Effector memory CD8-positive, alpha-beta T cell (primary cell): Measurements from ENCODE around the gene ATP13A2.
A peak's percentile ranks its signal among the peaks of the same experiment; 100 is the strongest.

Experiments used
- ATAC-seq: fragments of 150-1000 bp; cut with Tn5 transposase; replicated peaks from 2 replicates; pipeline ENCODE4 v1.10.0; 2021; ENCODE audit warnings: mild to moderate bottlenecking, moderate library complexity
- DNase-seq, 3 experiments: peaks; one replicate each; pipeline ENCODE4 v3.0.0; 2021
- H3K27ac Mint-ChIP-seq, 2 donors: one replicate each; pipeline ENCODE4 v1.8.0; 2022; ENCODE audit warnings: mild to moderate bottlenecking in 2 of 2, mixed read lengths in 2 of 2, moderate library complexity in 2 of 2
- H3K27me3 Mint-ChIP-seq, 2 donors: one replicate each; pipeline ENCODE4 v1.8.0; 2022; ENCODE audit warnings: mixed read lengths in 2 of 2
- H3K36me3 Mint-ChIP-seq: one replicate; pipeline ENCODE4 v1.8.0; 2022; ENCODE audit warnings: mild to moderate bottlenecking, moderate library complexity, mixed read lengths; ENCODE audit not compliant: insufficient read depth
- H3K4me1 Mint-ChIP-seq, 2 donors: one replicate each; pipeline ENCODE4 v1.8.0; 2022; ENCODE audit warnings: low read depth in 2 of 2, mixed read lengths in 2 of 2
- H3K4me3 Mint-ChIP-seq, 2 donors: one replicate each; pipeline ENCODE4 v1.8.0; 2022; ENCODE audit warnings: mild to moderate bottlenecking in 2 of 2, mixed read lengths in 2 of 2, moderate library complexity in 2 of 2
- H3K9me3 Mint-ChIP-seq, 2 donors: one replicate each; pipeline ENCODE4 v1.8.0; 2022; ENCODE audit warnings: mixed read lengths in 2 of 2

The ATP13A2 gene

DNA sequence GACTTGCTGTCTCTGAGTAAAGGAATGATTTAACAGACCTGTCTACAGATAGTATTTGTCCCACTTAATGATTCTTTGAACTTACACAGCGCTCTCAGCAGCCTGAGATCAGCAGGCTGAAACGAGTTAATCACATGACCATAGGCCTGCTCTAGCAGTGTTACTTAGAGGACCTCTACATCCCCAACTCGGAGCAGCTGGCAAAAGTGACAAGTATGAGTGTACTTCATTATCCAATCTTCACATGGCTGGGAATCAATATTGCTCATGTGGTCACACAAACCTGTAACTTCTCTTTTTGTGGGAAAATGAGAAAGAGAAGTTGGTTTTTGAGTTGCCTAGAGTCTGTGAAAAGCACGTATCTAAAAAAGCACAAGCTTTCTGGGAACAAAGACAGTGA lies 11.4 kb upstream of the ATP13A2 start:
- peak overlapping the region in 1 of 2 donors; percentile 9 for H3K27ac Mint-ChIP-seq
- H3K36me3 Mint-ChIP-seq = peaks cover 74% of the 10 kb centered on the region
- no peak overlapping the region for H3K4me3 Mint-ChIP-seq
- ATAC-seq = no peak
- H3K9me3 Mint-ChIP-seq = no peaks in the 10 kb centered on the region
- no peaks in the 10 kb centered on the region for H3K4me1 Mint-ChIP-seq
- H3K27me3 Mint-ChIP-seq = no peaks in the 10 kb centered on the region
- DNase-seq = no peak

DNA sequence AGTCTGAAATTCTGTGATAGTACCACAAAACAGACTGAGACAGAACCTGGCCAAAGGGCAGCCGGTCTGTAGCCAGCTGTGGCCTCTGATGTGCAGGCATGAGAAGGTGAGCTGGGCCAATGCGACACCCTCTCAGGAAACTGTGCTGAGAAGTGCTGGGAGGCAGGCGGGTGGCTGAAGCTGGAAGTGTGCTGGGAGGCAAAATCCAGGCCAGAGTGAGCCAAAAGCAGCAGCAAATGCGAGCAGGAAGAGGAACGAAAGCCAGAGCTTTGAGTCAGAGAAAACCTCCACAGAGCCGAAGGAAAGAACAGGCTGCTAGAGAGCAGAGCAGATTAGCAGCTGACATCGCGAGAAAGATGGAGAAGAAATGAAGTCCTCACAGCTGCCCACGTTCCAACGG lies 10.2 kb upstream of the ATP13A2 start:
- H3K27ac Mint-ChIP-seq = no peak overlapping the region
- ATAC-seq (no peak), DNase-seq (no peak)
- no peaks in the 10 kb centered on the region for H3K4me1 Mint-ChIP-seq
- H3K4me3 Mint-ChIP-seq = no peak overlapping the region
- peaks cover 73% of the 10 kb centered on the region for H3K36me3 Mint-ChIP-seq
- no peaks in the 10 kb centered on the region for H3K9me3 Mint-ChIP-seq
- H3K27me3 Mint-ChIP-seq = no peaks in the 10 kb centered on the region

DNA sequence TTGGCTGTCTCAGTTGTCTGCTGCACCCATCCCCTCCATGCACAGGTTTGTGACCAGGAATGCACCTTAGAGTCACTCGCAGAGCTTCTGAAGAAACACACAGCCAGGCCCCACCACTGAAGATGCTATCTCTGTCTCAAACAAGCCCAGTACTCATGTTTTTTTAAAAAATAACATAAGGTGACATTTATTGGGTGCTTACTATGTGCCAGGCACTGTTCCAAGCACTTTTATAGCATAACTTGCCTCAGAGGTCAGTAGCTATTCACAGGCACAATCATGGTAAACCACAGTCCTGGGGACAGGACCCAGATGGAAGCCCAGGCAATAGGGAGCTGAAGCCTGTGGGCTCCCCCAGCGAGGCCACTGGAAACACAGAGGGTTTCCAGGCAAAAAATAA lies 8.8 kb upstream of the ATP13A2 start:
- Mint-ChIP-seq H3K27me3 (no peaks in the 10 kb centered on the region), H3K4me3 (no peak overlapping the region), H3K4me1 (no peaks in the 10 kb centered on the region), H3K27ac (no peak overlapping the region), H3K36me3 (peaks cover 63% of the 10 kb centered on the region), H3K9me3 (no peaks in the 10 kb centered on the region)
- ATAC-seq (no peak), DNase-seq (no peak)

DNA sequence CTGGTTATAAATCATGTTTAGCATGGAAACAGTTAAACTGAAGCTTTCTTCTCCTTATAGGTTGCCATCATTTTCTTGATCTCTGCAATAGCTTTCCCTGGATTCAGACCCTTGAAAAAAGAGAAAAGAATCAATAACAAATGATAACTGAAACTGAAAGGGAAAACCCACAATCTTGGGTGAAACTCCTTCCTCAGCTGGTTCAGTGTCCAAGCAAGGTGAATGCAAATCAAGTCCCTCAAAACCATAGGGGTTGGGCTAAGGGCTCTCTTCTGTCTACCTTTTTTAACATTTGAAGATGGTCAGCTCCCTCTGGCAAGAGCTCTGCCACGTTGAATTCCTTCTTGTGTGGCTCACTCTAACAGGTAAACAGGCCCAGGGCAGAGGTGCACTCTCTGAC lies 7.1 kb upstream of the ATP13A2 start:
- H3K4me1 Mint-ChIP-seq = no peaks in the 10 kb centered on the region
- no peak for ATAC-seq
- no peaks in the 10 kb centered on the region for H3K9me3 Mint-ChIP-seq
- no peak overlapping the region for H3K4me3 Mint-ChIP-seq
- H3K36me3 Mint-ChIP-seq = peaks cover 47% of the 10 kb centered on the region
- no peak overlapping the region for H3K27ac Mint-ChIP-seq
- no peak for DNase-seq
- H3K27me3 Mint-ChIP-seq = no peaks in the 10 kb centered on the region

DNA sequence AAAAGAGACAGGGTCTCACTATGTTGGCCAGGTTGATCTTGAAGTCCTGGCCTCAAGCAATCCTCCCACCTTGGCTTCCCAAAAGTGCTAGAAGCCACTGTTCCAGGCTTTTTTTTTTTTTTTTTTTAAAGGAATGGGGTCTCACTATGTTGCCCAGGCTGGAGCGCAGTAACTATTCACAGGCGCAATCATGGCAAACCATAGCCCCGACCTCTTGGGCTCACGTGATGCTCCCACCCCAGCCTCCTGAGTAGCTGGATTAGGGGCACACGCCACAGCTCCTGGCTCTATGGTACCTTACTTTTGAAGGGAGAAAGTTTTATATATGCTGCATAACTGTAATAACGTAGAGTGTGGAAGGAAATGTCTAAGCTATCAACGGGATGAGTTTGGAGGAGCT lies 5.7 kb upstream of the ATP13A2 start:
- Mint-ChIP-seq H3K4me1 (peaks cover 0 to 1% of the 10 kb centered on the region in 2 donors), H3K27ac (no peak overlapping the region), H3K36me3 (peaks cover 42% of the 10 kb centered on the region), H3K27me3 (no peaks in the 10 kb centered on the region), H3K4me3 (no peak overlapping the region), H3K9me3 (no peaks in the 10 kb centered on the region)
- ATAC-seq (no peak), DNase-seq (no peak)

DNA sequence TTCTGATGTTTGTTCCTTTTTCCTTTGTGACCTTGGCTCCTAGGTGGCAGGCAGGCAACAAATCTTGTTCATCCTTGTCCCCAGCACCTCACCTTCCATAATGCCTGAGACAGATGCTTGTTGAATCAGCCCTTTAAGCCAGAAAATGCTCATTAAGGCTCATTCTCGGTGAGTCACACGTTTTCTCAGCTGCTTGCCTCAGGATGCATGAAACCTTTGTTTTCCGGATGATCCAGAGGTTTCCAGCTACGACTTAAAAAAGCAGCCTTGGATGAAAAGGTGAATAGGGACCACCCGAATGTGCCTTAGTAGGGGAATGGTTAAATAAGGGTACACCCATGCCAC lies 4.6 kb upstream of the ATP13A2 start:
- DNase-seq (no peak), ATAC-seq (no peak)
- Mint-ChIP-seq H3K4me1 (peaks cover 6 to 8% of the 10 kb centered on the region in 2 donors), H3K36me3 (peaks cover 35% of the 10 kb centered on the region), H3K27me3 (no peaks in the 10 kb centered on the region), H3K4me3 (no peak overlapping the region), H3K9me3 (no peaks in the 10 kb centered on the region), H3K27ac (no peak overlapping the region)

DNA sequence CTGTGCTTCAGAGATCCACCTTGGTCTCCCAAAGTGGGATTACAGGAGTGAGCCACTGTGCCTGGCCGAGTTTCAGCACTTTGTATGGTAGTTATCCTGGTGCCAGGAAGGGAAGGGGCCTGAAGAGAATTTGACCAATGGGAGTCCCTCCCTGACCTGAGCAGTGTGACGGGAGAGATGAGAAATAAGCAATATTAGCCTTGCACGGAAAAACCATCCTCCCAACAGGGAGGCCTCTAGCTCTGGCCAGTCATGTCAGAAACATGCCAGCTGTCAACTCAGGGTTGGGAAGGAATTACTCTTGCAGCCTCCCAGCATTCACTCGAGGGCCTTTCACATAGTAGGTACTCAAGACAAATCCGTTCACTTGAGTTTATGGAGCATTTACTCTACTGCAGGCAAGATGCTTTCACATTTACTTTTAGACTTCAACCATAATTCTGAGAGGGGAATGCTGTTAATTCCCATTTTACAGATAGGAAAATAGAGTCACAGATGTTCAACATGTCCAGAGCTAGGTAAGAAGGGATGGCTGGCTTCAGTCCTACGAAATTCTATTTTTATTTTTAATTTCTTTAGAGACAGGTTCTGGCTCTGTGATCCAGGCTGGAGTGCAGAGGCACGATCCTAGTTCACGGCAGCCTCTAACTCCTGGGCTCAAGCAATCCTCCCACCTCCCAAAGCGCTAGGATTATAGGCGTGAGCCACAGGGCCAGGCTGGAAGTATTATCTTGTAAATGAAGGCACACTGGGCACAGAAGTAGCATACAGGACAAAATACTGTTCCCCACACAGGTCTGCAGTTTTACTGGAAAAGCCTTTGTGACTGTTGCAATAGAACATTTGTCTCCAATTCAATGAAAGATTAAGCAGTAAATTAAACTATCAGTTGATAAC lies 3.2 kb upstream of the ATP13A2 start:
- ATAC-seq (no peak), DNase-seq (no peak)
- Mint-ChIP-seq H3K4me3 (no peak overlapping the region), H3K9me3 (no peaks in the 10 kb centered on the region), H3K4me1 (peaks cover 12 to 16% of the 10 kb centered on the region in 2 donors), H3K27ac (no peak overlapping the region), H3K27me3 (no peaks in the 10 kb centered on the region), H3K36me3 (peaks cover 23% of the 10 kb centered on the region)

DNA sequence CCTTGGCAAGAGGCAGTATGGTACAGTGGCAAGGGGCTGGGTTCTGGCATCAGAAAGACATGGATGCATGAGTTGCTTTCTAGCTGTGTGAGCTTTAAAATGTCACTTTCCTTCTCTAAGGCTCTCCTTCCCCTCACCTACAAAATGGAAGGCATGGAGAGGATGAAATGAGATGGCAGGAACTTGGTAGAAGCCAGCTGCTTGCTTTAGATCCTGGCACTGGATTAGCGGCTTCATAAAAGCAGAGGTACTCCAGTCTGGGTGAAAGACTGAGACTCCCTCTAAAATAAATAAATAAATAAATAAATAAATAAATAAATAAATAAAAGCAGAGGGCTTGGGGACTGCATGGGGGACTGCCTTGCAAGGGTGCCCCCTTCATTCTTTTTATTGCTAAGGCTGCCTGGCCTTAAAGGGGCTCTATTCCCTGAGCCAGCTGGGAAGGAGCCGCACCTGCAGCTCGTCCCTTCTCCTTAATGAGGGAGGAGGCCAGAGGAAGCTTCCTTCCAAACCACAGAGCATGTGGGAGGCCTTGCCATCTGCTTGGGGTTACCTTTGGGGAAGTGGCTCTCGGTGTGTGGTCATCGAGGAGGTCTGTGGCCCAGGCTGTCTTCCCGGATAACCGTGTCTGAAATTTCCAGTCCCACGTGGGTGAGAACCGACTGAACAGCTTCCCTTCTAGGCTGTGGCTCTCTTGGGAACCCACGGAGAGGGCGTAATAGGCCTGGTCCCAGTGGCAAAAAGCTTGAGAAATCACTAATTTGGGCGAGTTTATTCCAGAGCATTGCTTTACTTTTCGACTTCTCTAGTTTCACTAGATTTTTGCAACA lies 2.0 kb upstream of the ATP13A2 start:
- H3K36me3 Mint-ChIP-seq = peaks cover 16% of the 10 kb centered on the region
- no peak overlapping the region for H3K4me3 Mint-ChIP-seq
- H3K27me3 Mint-ChIP-seq = no peaks in the 10 kb centered on the region
- peaks cover 12 to 16% of the 10 kb centered on the region in 2 donors for H3K4me1 Mint-ChIP-seq
- H3K9me3 Mint-ChIP-seq = no peaks in the 10 kb centered on the region
- no peak overlapping the region for H3K27ac Mint-ChIP-seq
- ATAC-seq (no peak), DNase-seq (no peak)

DNA sequence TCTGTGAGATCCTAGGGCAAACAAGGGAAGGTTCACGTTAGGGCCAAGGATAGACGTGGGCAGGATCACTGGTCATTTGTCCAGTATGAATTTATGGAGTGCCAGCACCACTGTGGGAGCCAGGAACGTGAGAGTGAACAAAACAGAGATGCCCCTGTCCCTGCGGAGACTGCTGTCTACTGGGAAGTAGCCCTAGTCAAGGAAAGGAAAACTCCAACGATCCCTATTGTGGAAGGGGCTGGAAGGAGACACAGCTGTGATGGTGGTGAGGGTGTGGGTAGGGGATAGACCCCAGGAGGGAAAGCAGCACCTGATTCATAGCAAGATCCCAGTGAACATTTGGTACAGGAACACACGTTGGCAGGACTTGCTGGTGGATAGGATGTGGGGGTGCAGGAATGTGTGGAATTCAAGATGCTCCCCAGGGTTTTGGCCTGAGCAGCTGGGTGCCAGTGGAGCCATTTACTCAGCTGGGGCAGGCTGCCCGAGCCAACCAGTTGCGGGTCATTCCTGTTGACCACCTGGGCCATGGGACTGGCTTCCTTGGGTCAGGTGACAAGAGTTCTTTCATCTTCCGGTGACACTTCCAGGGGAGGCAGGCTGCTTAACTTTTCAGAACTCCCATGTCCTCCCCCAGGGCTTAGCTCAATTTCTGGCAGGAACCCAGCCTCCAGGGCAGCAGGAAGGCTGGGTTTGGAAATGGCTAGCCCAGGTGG lies 1.2 kb upstream of the ATP13A2 start:
- DNase-seq = no peak
- H3K4me3 Mint-ChIP-seq = no peak overlapping the region

DNA sequence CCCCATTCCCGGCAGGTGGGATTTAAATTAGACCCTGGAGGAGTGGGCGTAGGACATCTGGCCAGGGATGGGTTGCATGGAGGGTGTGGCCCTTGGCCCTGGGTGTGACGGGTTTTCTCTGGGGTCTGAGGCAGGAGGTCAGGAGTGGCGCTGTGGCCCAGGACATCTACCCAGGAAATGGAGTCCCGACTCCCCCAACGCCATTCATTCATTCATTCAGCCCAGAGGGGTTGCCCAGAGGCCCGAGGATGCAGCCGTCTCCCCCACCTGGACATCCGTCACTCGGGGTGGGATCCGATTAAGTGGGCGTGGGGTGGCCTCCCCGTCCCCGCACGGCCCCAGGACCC lies 663 bp downstream of the ATP13A2 start:
- Mint-ChIP-seq H3K36me3 (peaks cover 3% of the 10 kb centered on the region), H3K27me3 (no peaks in the 10 kb centered on the region), H3K4me1 (peaks cover 19 to 21% of the 10 kb centered on the region in 2 donors), H3K4me3 (peak overlapping the region; percentile 81 to 86), H3K9me3 (no peaks in the 10 kb centered on the region), H3K27ac (peak overlapping the region; percentile 85 to 86)
- DNase-seq (no peak), ATAC-seq (no peak)

More for the DNA sequence above, 1.2 kb upstream of the ATP13A2 start:
- Mint-ChIP-seq H3K9me3 (no peaks in the 10 kb centered on the region), H3K27ac (peak overlapping the region in 1 of 2 donors; percentile 59), H3K4me1 (peaks cover 16 to 17% of the 10 kb centered on the region in 2 donors), H3K27me3 (no peaks in the 10 kb centered on the region), H3K36me3 (peaks cover 10% of the 10 kb centered on the region)
- ATAC-seq = no peak

DNA sequence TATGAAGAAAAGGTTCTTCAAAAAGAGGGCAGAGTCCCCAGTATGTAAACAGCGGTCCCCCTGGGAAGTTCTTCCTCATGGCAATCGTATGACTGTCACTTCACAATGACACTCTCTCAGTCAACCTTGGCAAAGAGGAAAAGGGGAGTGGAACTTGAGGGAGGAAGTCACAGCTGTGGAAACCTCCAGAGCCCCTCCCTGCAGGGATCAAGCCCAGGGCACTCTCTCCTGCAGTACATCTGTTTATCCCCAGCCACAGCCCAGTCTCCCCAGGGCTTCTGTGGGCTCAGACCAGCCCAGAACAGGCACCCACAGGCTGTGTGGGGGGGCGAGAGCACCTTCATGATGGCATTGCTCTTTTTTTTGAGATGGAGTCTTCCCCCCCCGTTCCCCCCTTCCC lies 2.0 kb downstream of the ATP13A2 start:
- Mint-ChIP-seq H3K9me3 (no peaks in the 10 kb centered on the region), H3K4me3 (peak overlapping the region; percentile 13 to 86), H3K36me3 (peaks cover 11% of the 10 kb centered on the region), H3K4me1 (peaks cover 19 to 21% of the 10 kb centered on the region in 2 donors), H3K27me3 (no peaks in the 10 kb centered on the region), H3K27ac (peak overlapping the region in 1 of 2 donors; percentile 86)
- no peak for DNase-seq
- no peak for ATAC-seq

DNA sequence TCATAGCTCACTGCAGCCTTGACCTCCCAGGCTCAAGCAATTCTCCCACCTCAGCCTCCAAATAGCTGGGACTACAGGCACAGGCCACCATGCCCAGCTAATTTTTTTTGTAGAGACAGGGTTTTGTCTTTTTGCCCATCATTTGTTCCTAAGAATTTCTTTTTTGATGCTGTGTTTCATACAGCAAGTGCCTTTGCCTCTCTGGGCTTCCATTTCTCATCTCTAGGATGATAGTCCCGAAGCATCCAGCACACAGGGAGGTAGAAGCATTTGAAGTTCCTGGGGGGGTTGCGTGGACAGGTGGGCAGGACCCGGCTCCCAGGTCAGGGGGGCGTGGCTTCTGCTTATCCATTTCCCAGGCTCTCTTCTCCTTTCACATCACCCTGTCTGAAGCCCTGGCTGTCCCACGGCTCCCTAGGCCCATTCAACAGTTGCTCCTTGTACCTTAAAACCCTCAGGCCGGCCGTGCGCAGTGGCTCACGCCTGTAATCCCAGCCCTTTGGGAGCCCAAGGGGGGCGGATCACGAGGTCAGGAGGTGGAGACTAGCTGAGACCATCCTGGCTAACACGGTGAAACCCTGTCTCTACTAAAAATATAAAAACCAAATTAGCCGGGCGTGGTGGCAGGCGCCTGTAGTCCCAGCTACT lies 3.4 kb downstream of the ATP13A2 start:
- Mint-ChIP-seq H3K27ac (peak overlapping the region in 1 of 2 donors; percentile 38), H3K4me3 (no peak overlapping the region), H3K27me3 (no peaks in the 10 kb centered on the region), H3K4me1 (peaks cover 19 to 24% of the 10 kb centered on the region in 2 donors), H3K9me3 (no peaks in the 10 kb centered on the region), H3K36me3 (peaks cover 23% of the 10 kb centered on the region)
- DNase-seq (no peak), ATAC-seq (no peak)

DNA sequence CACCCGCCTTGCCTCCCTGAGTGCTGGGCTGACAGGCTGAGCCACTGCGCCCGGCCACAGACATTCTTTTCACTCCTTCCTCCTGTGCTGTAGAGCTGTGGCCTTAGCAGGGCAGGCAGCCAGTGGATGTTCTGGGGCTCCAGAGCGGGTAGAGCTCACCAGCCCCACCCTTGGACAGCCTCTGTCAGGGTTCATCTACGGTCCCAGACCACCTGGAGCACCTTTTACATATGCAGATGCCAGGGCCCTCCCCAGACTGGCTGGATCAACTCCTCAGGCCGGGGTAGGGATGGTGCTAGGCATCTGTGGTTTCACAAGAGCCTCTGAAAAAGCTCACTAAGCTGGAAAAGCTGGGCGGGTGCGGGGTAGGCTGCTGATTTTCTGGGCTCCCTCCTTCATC lies 4.6 kb downstream of the ATP13A2 start:
- no peak for ATAC-seq
- Mint-ChIP-seq H3K4me1 (peaks cover 14 to 21% of the 10 kb centered on the region in 2 donors), H3K27me3 (no peaks in the 10 kb centered on the region), H3K9me3 (no peaks in the 10 kb centered on the region), H3K27ac (no peak overlapping the region), H3K4me3 (no peak overlapping the region), H3K36me3 (peaks cover 27% of the 10 kb centered on the region)
- no peak for DNase-seq
